Cardiac muscle cell (in vitro differentiated cells and primary cell): ENCODE measurements around the gene SLC29A3. TPM values are rescaled to one million over a fixed set of nuclear protein-coding genes. Genes with fewer than 3 reads are reported as not detected.

Source experiments
- DNase-seq, 2 donors: peaks; one replicate each; pipeline versions ENCODE4 v3.0.0 to v3.0.0-alpha.2; 2010 to 2017; ENCODE audit warnings: low read depth in 1 of 2, low spot score in 1 of 2
- H3K27ac ChIP-seq: fragments of 200-600 bp; sonication (generic); 2 replicates; pipeline ENCODE4 v1.5.1; 2016
- H3K27me3 ChIP-seq: fragments of 200-600 bp; sonication (generic); 2 replicates; pipeline ENCODE4 v1.6.0; 2016; ENCODE audit warnings: control low read depth
- H3K36me3 ChIP-seq: fragments of 200-600 bp; sonication (generic); 2 replicates; pipeline ENCODE4 v1.5.1; 2016; ENCODE audit warnings: control low read depth
- H3K4me1 ChIP-seq: fragments of 200-600 bp; sonication (generic); 2 replicates; pipeline ENCODE4 v1.8.1; 2017; ENCODE audit warnings: low read depth, mild to moderate bottlenecking, mixed run types
- H3K4me3 ChIP-seq: fragments of 200-600 bp; sonication (generic); 2 replicates; pipeline ENCODE4 v1.5.1; 2016; ENCODE audit warnings: mild to moderate bottlenecking
- H3K9me3 ChIP-seq: fragments of 200-600 bp; sonication (generic); 2 replicates; pipeline ENCODE4 v1.5.1; 2017; ENCODE audit warnings: low read depth, mild to moderate bottlenecking, control low read depth
- polyA plus RNA-seq: library from polyadenylated mRNA; unstranded; fragments of >200 nt; fragmentation: Nextera tagmentation; extraction: Ambion mirVana; gene quantifications from 2 replicates; pipeline ENCODE4 v1.2.1, GENCODE V29; 2016
- total RNA-seq: library from RNA; depleted of rRNA; stranded (reverse); fragments of >200 nt; gene quantifications from 2 replicates; pipeline ENCODE4 v1.2.3, GENCODE V29; 2016
- TF ChIP-seq, protein P1 (sequence below): IDR thresholded peaks from 2 replicates; pipeline ENCODE4 v1.5.1; 2012; ENCODE audit warnings: low read depth, mild to moderate bottlenecking, low read length

The SLC29A3 gene
- total and polyA plus RNA-seq, 2 experiments from 2014 or later, result 3.5 to 4.0 TPM

DNA sequence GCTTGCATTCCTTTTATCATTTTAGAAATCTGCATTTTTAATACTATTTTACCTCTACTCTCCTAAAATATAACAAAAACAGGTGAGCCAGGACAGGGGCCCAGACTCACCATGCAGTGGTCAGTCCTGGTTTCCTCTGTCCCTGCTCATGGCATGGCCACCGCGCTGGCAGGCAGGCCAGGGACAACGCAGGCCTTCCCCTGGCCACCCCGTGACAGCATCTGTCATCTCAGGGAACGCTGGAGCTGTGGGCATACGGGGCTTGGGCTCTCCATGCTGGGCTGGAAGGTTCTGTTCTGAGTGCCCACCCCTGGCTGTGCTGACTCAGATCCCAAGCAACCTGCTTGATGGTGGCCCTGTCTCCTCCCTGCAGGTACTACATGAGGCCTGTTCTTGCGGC is 42.5 kb downstream of the SLC29A3 start:
- H3K4me3 ChIP-seq, result no peak overlapping the region
- no peak for DNase-seq
- TF ChIP-seq, protein P1, sequence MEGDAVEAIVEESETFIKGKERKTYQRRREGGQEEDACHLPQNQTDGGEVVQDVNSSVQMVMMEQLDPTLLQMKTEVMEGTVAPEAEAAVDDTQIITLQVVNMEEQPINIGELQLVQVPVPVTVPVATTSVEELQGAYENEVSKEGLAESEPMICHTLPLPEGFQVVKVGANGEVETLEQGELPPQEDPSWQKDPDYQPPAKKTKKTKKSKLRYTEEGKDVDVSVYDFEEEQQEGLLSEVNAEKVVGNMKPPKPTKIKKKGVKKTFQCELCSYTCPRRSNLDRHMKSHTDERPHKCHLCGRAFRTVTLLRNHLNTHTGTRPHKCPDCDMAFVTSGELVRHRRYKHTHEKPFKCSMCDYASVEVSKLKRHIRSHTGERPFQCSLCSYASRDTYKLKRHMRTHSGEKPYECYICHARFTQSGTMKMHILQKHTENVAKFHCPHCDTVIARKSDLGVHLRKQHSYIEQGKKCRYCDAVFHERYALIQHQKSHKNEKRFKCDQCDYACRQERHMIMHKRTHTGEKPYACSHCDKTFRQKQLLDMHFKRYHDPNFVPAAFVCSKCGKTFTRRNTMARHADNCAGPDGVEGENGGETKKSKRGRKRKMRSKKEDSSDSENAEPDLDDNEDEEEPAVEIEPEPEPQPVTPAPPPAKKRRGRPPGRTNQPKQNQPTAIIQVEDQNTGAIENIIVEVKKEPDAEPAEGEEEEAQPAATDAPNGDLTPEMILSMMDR, result no peak
- H3K27ac ChIP-seq, result no peak overlapping the region
- H3K27me3 ChIP-seq, result no peaks in the 10 kb centered on the region
- no peaks in the 10 kb centered on the region for H3K9me3 ChIP-seq
- no peaks in the 10 kb centered on the region for H3K4me1 ChIP-seq
- H3K36me3 ChIP-seq, result no peaks in the 10 kb centered on the region

- no peak for DNase-seq
- H3K9me3 ChIP-seq, result no peaks in the 10 kb centered on the region
- H3K4me1 ChIP-seq, result no peaks in the 10 kb centered on the region
- H3K36me3 ChIP-seq, result no peaks in the 10 kb centered on the region
- H3K27ac ChIP-seq, result no peak overlapping the region
- TF ChIP-seq, protein P1, result no peak
- H3K27me3 ChIP-seq, result no peaks in the 10 kb centered on the region
- H3K4me3 ChIP-seq, result no peak overlapping the region
Observed at GRCh38 chr10:71362141-71362540, 43.1 kb downstream of the SLC29A3 start.

GRCh38 chr10:71363936-71364335 is 44.9 kb downstream of the SLC29A3 start:
- no peaks in the 10 kb centered on the region for H3K9me3 ChIP-seq
- TF ChIP-seq, protein P1, result no peak
- no peak overlapping the region for H3K4me3 ChIP-seq
- H3K27ac ChIP-seq, result no peak overlapping the region
- no peaks in the 10 kb centered on the region for H3K27me3 ChIP-seq
- no peaks in the 10 kb centered on the region for H3K4me1 ChIP-seq
- no peak for DNase-seq
- no peaks in the 10 kb centered on the region for H3K36me3 ChIP-seq

GRCh38 chr10:71365366-71365765 is 46.3 kb downstream of the SLC29A3 start:
- no peak overlapping the region for H3K4me3 ChIP-seq
- no peaks in the 10 kb centered on the region for H3K27me3 ChIP-seq
- TF ChIP-seq, protein P1, result no peak
- H3K27ac ChIP-seq, result no peak overlapping the region
- H3K4me1 ChIP-seq, result no peaks in the 10 kb centered on the region
- H3K36me3 ChIP-seq, result no peaks in the 10 kb centered on the region
- H3K9me3 ChIP-seq, result no peaks in the 10 kb centered on the region
- no peak for DNase-seq

DNA sequence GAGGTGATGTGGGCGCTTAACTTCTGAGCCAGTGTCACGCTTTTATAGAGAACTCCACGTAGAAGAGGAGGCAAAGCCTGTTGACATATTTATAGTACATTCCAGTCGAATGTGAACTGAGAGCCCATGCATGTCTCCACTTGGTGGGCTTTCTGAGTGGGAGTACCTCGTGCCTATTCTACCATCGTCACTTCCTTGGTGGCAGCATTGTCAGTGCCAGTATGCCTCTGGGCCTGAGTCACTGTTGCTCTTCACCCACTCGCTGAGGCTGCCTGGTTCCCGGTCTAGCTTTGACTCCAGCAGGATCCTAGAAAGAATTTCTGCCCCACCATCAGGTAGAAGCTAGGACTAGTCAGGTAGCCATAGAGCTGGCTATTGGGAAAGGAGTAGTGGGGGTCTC is 47.6 kb downstream of the SLC29A3 start:
- H3K27me3 ChIP-seq, result no peaks in the 10 kb centered on the region
- H3K27ac ChIP-seq, result no peak overlapping the region
- DNase-seq, result no peak
- H3K9me3 ChIP-seq, result no peaks in the 10 kb centered on the region
- H3K4me1 ChIP-seq, result no peaks in the 10 kb centered on the region
- H3K4me3 ChIP-seq, result no peak overlapping the region
- no peaks in the 10 kb centered on the region for H3K36me3 ChIP-seq
- TF ChIP-seq, protein P1, result no peak

- Histone ChIP-seq H3K27ac (no peak overlapping the region), H3K4me1 (no peaks in the 10 kb centered on the region), H3K4me3 (no peak overlapping the region), H3K36me3 (no peaks in the 10 kb centered on the region), H3K9me3 (no peaks in the 10 kb centered on the region), H3K27me3 (no peaks in the 10 kb centered on the region)
- DNase-seq, result no peak
- TF ChIP-seq, protein P1, result no peak
Observed at GRCh38 chr10:71367271-71367670, 48.2 kb downstream of the SLC29A3 start.
